ENCODE results near the gene CD86. TPM values are rescaled to one million over a fixed set of nuclear protein-coding genes. Genes with fewer than 3 reads are reported as not detected.
A peak's percentile ranks its signal among the peaks of the same experiment; 100 is the strongest.

The CD86 gene
- total RNA-seq, 4 donors from 2014 or later = 1.4 to 4.6 (median 2.2) TPM; not detected in 1

DNA sequence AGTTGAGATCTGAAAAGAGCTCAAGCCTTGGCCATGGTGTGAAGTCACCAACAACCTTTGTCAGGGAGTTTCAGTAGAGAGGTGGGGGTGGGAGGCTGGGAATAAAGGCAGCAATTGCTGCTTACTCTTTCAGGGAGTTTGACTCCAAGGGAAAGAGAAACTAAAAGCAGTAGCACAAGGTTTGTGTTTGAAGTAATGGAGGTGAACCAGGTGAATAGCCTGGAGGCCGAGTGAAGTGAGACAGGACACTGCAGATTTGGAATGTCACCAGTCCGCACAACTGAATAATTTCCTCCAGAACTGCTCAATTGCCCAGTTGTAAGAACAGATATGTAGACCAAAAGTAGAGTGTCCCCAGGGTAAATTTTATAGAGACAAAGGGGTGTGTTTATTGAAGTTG, 44.1 kb downstream of the CD86 start:
- no peaks in the 10 kb centered on the region for H3K4me1 ChIP-seq
- TF ChIP-seq POLR2A (IDR thresholded peaks at IDR 0.05) = no peak
- no peak overlapping the region for H3K4me3 ChIP-seq
- H3K9me3 ChIP-seq = no peaks in the 10 kb centered on the region
- H3K36me3 ChIP-seq = no peaks in the 10 kb centered on the region
- H3K27ac ChIP-seq = no peak overlapping the region
- DNase-seq = no peak
- H3K27me3 ChIP-seq = no peaks in the 10 kb centered on the region
- intact Hi-C loops (cut with DNase I; ENCODE audit: low total_unique reads) (no loop called here), in situ Hi-C loops (cut with MboI; ENCODE audit: low pct_ligation_motif_present in 1 of 4, low pct_unique_long_range_greater_than_20kb in 1 of 4, low sequenced_read_pairs in 3 of 4) (no loop called here)
- 72 to 78% methylated on average over 2 of the region's 2 CpGs for WGBS, 2 donors (ENCODE audit: low coverage in 1 of 2)

DNA sequence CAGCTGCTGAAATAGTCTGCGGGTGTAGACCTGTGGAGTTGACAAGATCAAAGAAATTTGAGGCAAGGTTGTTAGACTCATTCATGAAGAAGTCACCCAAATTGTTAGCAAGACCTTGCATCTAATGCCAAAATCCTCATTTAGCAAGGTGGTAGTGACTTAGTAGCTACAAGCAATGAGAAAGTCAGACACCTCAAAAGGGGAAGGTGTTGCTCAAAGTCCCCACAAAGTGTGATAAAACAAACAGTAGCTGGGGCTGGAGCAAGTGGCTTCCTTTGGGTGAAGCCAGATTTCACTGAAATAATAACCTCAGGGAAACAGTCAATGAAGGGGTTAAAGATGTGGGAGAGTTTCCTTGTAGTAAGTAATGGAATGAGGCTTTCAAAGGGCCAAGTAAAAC, 44.9 kb downstream of the CD86 start:
- in situ Hi-C loops (cut with MboI; ENCODE audit: low pct_ligation_motif_present in 1 of 4, low pct_unique_long_range_greater_than_20kb in 1 of 4, low sequenced_read_pairs in 3 of 4) (loop anchor here in 3 of 4 donors (10.0 to 25.0 kb wide), 3 partner anchors 155 to 165 kb away; no protein-coding TSS in a partner anchor), intact Hi-C loops (cut with DNase I; ENCODE audit: low total_unique reads) (no loop called here)
- no peak for DNase-seq
- H3K36me3 ChIP-seq = no peaks in the 10 kb centered on the region
- TF ChIP-seq EP300 (IDR thresholded peaks at IDR 0.05; ENCODE audit: low read depth) = no peak
- TF ChIP-seq POLR2A (IDR thresholded peaks at IDR 0.05) = no peak
- TF ChIP-seq, protein P1, sequence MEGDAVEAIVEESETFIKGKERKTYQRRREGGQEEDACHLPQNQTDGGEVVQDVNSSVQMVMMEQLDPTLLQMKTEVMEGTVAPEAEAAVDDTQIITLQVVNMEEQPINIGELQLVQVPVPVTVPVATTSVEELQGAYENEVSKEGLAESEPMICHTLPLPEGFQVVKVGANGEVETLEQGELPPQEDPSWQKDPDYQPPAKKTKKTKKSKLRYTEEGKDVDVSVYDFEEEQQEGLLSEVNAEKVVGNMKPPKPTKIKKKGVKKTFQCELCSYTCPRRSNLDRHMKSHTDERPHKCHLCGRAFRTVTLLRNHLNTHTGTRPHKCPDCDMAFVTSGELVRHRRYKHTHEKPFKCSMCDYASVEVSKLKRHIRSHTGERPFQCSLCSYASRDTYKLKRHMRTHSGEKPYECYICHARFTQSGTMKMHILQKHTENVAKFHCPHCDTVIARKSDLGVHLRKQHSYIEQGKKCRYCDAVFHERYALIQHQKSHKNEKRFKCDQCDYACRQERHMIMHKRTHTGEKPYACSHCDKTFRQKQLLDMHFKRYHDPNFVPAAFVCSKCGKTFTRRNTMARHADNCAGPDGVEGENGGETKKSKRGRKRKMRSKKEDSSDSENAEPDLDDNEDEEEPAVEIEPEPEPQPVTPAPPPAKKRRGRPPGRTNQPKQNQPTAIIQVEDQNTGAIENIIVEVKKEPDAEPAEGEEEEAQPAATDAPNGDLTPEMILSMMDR (IDR thresholded peaks at IDR 0.05) = no peak
- no peaks in the 10 kb centered on the region for H3K4me1 ChIP-seq
- H3K4me3 ChIP-seq = no peak overlapping the region
- H3K27ac ChIP-seq = no peak overlapping the region
- H3K27me3 ChIP-seq = no peaks in the 10 kb centered on the region
- WGBS, 2 donors (ENCODE audit: low coverage in 1 of 2) = 78 to 88% methylated on average over 1 of the region's 1 CpG
- H3K9me3 ChIP-seq = no peaks in the 10 kb centered on the region

DNA sequence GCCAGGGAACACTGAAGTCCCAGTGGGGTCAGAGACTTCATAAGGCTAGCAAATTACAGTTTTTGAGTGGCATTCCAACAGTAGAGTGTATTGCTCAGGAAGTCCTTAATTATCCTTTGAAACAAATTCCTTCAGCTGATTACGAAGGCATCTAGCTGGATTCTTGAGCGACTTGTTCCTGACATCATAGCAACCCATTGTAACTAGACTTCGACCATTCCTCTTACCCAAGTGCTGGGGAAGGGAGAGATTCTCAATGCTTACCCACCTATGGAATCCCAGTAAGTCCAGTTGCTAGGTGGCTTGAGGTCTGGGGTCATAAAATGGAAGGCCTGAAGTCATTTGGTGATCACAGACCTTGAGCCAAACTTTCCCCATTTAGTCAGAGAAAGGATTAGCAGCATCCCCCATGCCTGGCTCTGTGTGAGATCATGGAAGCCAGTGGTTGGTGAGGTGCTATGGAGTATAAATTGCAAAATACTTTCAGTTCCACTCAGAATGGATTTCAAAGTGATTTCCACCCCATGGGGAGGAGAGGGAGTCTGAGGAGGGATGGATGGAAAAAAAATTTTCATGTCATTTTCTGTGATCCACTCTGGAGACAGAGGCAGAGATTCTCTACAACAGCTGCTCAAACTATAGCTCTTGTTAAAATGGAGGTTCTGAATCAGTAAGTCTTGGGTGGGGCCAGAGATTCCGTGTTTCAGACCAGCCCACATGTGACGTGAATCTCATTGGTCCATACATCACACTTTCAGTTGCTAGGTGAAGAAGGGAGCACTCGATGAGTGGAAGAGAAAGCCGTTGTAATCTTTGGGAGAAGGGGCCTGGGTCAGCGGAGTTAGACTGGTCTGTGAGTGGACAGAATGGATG, 45.7 kb downstream of the CD86 start:
- Histone ChIP-seq H3K4me3 (no peak overlapping the region), H3K27ac (no peak overlapping the region), H3K27me3 (no peaks in the 10 kb centered on the region), H3K9me3 (no peaks in the 10 kb centered on the region), H3K4me1 (no peaks in the 10 kb centered on the region), H3K36me3 (no peaks in the 10 kb centered on the region)
- DNase-seq = no peak
- intact Hi-C loops (cut with DNase I; ENCODE audit: low total_unique reads) = no loop called here
- WGBS, 2 donors (ENCODE audit: low coverage in 1 of 2) = 53 to 83% methylated on average over 4 to 8 of the region's 8 CpGs
- TF ChIP-seq POLR2A (IDR thresholded peaks at IDR 0.05) (no peak), EP300 (IDR thresholded peaks at IDR 0.05; ENCODE audit: low read depth) (no peak)
- in situ Hi-C loops (cut with MboI; ENCODE audit: low pct_ligation_motif_present in 1 of 4, low pct_unique_long_range_greater_than_20kb in 1 of 4, low sequenced_read_pairs in 3 of 4) = loop anchor here in 3 of 4 donors (10.0 to 25.0 kb wide), 3 partner anchors 154 to 164 kb away; no protein-coding TSS in a partner anchor

DNA sequence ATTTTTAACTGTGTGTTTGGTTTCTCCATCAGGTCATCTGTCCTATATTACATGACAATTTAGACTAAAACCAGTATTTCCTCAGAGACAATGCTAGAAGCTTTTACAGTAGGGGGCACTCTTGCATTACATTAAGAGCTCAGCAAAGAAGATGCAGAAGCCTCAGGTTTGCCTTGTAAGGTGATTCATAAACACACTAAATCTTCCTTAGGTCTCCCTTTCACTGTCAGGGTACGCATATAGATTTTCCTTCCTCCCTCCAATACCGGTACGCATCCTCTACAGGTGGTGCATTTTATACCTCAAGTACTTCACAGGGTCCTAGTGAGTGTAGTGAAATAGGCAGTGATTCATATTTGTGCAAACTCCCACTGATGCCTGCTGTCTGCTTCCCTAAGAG, 46.5 kb downstream of the CD86 start:
- Histone ChIP-seq H3K36me3 (no peaks in the 10 kb centered on the region), H3K4me3 (no peak overlapping the region), H3K27me3 (no peaks in the 10 kb centered on the region), H3K27ac (no peak overlapping the region), H3K9me3 (no peaks in the 10 kb centered on the region), H3K4me1 (no peaks in the 10 kb centered on the region)
- TF ChIP-seq EP300 (IDR thresholded peaks at IDR 0.05; ENCODE audit: low read depth) (no peak), POLR2A (IDR thresholded peaks at IDR 0.05) (no peak), POLR2AphosphoS5 (IDR thresholded peaks at IDR 0.05) (no peak)
- TF ChIP-seq, protein P1 (IDR thresholded peaks at IDR 0.05) = peak; percentile 35 to 62 (median 44)
- 18 to 24% methylated on average over 3 of the region's 3 CpGs for WGBS, 2 donors (ENCODE audit: low coverage in 1 of 2)
- no peak for DNase-seq
- intact Hi-C loops (cut with DNase I; ENCODE audit: low total_unique reads) (no loop called here), in situ Hi-C loops (cut with MboI; ENCODE audit: low pct_ligation_motif_present in 1 of 4, low pct_unique_long_range_greater_than_20kb in 1 of 4, low sequenced_read_pairs in 3 of 4) (loop anchor here in 3 of 4 donors (10.0 to 25.0 kb wide), 3 partner anchors 153 to 163 kb away; no protein-coding TSS in a partner anchor)

DNA sequence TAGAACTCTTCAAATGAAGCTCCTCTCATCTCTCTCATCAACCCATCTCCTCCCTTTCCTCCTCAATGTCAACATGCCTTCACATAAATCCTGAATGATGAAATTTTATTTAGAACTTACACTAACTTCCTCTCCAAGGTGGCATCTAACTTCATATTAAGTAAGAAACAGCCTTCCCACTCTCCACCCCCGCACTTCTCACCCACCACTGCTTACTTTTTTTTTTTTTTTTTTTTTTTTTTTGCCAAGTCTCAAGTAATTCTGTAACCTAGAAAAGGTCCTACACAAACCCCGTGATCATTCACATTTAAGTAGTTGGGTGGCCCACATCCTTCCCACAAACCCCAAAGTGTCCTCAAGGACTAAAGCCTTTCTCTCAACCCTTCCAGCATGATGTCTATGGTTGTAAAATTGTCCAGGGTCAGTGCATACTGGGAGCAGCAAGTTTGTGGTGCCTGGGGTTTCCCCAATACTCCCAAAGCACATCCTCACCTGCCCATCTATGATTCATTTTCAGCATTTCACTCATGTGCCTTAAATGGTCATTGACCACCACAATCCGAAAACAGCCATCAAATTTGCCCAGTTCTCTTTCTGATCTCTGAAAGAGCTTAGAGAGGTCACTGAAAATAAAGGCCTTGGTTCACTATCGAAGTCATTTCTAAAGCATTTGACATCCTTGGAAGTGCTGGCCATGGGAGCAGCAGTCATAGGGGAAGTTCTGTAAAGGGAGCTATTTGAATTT, 47.2 kb downstream of the CD86 start:
- TF ChIP-seq, protein P1 (IDR thresholded peaks at IDR 0.05) = no peak
- TF ChIP-seq POLR2AphosphoS5 (IDR thresholded peaks at IDR 0.05) (no peak), EP300 (IDR thresholded peaks at IDR 0.05; ENCODE audit: low read depth) (no peak), POLR2A (IDR thresholded peaks at IDR 0.05) (no peak)
- Histone ChIP-seq H3K36me3 (no peaks in the 10 kb centered on the region), H3K4me1 (no peaks in the 10 kb centered on the region), H3K27ac (no peak overlapping the region), H3K9me3 (no peaks in the 10 kb centered on the region), H3K4me3 (no peak overlapping the region), H3K27me3 (no peaks in the 10 kb centered on the region)
- in situ Hi-C loops (cut with MboI; ENCODE audit: low pct_ligation_motif_present in 1 of 4, low pct_unique_long_range_greater_than_20kb in 1 of 4, low sequenced_read_pairs in 3 of 4) = loop anchor here in 3 of 4 donors (10.0 to 25.0 kb wide), 3 partner anchors 152 to 162 kb away; no protein-coding TSS in a partner anchor
- intact Hi-C loops (cut with DNase I; ENCODE audit: low total_unique reads) = no loop called here
- 67 to 77% methylated on average over 3 to 4 of the region's 4 CpGs for WGBS, 2 donors (ENCODE audit: low coverage in 1 of 2)
- no peak for DNase-seq
